GM21723 (cell line): ENCODE results near the gene GPR171.

ENCODE experiments used
- ATAC-seq: cut with Tn5 transposase; IDR thresholded peaks from one replicate; pipeline ENCODE4 v1.9.1; 2021; ENCODE audit warnings: mild to moderate bottlenecking, moderate library complexity; ENCODE audit not compliant: unreplicated experiment

The GPR171 gene

GRCh38 chr3:151214459-151214858 lies 11.4 kb upstream of the GPR171 start:
- ATAC-seq, result no peak

- no peak for ATAC-seq
Measured at GRCh38 chr3:151213881-151214280, 10.9 kb upstream of the GPR171 start.

GRCh38 chr3:151213151-151213550 lies 10.1 kb upstream of the GPR171 start:
- ATAC-seq, result no peak

- ATAC-seq, result no peak
Measured at GRCh38 chr3:151210676-151211381, 7.8 kb upstream of the GPR171 start.

GRCh38 chr3:151209654-151210053 lies 6.6 kb upstream of the GPR171 start:
- ATAC-seq, result no peak

GRCh38 chr3:151206201-151206600 lies 3.2 kb upstream of the GPR171 start:
- ATAC-seq, result no peak

GRCh38 chr3:151205482-151205881 lies 2.5 kb upstream of the GPR171 start:
- ATAC-seq, result no peak

- ATAC-seq, result no peak
Measured at GRCh38 chr3:151204530-151205402, 1.8 kb upstream of the GPR171 start.

GRCh38 chr3:151201051-151201730 lies 1.8 kb downstream of the GPR171 start:
- no peak for ATAC-seq

GRCh38 chr3:151200586-151200985 lies 2.4 kb downstream of the GPR171 start:
- no peak for ATAC-seq

- no peak for ATAC-seq
Measured at GRCh38 chr3:151199554-151200438, 3.2 kb downstream of the GPR171 start.

- no peak for ATAC-seq
Measured at GRCh38 chr3:151198849-151199248, 4.2 kb downstream of the GPR171 start.

GRCh38 chr3:151197981-151198767 lies 4.8 kb downstream of the GPR171 start:
- no peak for ATAC-seq

- ATAC-seq, result no peak
Measured at GRCh38 chr3:151197228-151197627, 5.8 kb downstream of the GPR171 start.

- no peak for ATAC-seq
Measured at GRCh38 chr3:151196434-151196833, 6.6 kb downstream of the GPR171 start.

GRCh38 chr3:151195826-151196225 lies 7.2 kb downstream of the GPR171 start:
- no peak for ATAC-seq

- ATAC-seq, result no peak
Measured at GRCh38 chr3:151192545-151192944, 10.5 kb downstream of the GPR171 start.

GRCh38 chr3:151191095-151191494 lies 11.9 kb downstream of the GPR171 start:
- ATAC-seq, result no peak

- ATAC-seq, result no peak
Measured at GRCh38 chr3:151183265-151183671, 19.7 kb downstream of the GPR171 start.
